Superior temporal gyrus (tissue), 1 donor: ENCODE results near the gene CDH23.

ENCODE experiments used
- DNase-seq: peaks from one replicate; pipeline ENCODE4 v3.0.0-alpha.2; 2016; ENCODE audit errors: extremely low spot score

The CDH23 gene

GRCh38 chr10:71440506-71441035 is 43.9 kb downstream of the CDH23 start:
- no peak for DNase-seq

- no peak for DNase-seq
Observed at GRCh38 chr10:71442000-71442399, 45.3 kb downstream of the CDH23 start.

- DNase-seq = no peak
Observed at GRCh38 chr10:71442859-71443570, 46.3 kb downstream of the CDH23 start.

GRCh38 chr10:71443676-71444075 is 47.0 kb downstream of the CDH23 start:
- no peak for DNase-seq

GRCh38 chr10:71444284-71445054 is 47.7 kb downstream of the CDH23 start:
- no peak for DNase-seq

- DNase-seq = no peak
Observed at GRCh38 chr10:71447676-71448075, 51.0 kb downstream of the CDH23 start.

- no peak for DNase-seq
Observed at GRCh38 chr10:71448146-71448545, 51.4 kb downstream of the CDH23 start.

GRCh38 chr10:71449026-71449425 is 52.3 kb downstream of the CDH23 start:
- DNase-seq = no peak

GRCh38 chr10:71451754-71452153 is 55.0 kb downstream of the CDH23 start:
- no peak for DNase-seq

- DNase-seq = no peak
Observed at GRCh38 chr10:71453186-71453585, 56.5 kb downstream of the CDH23 start.

GRCh38 chr10:71454347-71454746 is 57.6 kb downstream of the CDH23 start:
- DNase-seq = no peak

- DNase-seq = no peak
Observed at GRCh38 chr10:71455035-71455434, 58.3 kb downstream of the CDH23 start.

GRCh38 chr10:71456631-71457030 is 59.9 kb downstream of the CDH23 start:
- no peak for DNase-seq

- no peak for DNase-seq
Observed at GRCh38 chr10:71457908-71458307, 61.2 kb downstream of the CDH23 start.

GRCh38 chr10:71458387-71458786 is 61.7 kb downstream of the CDH23 start:
- no peak for DNase-seq

- no peak for DNase-seq
Observed at GRCh38 chr10:71459513-71459912, 62.8 kb downstream of the CDH23 start.

GRCh38 chr10:71460615-71461014 is 63.9 kb downstream of the CDH23 start:
- no peak for DNase-seq

- DNase-seq = no peak
Observed at GRCh38 chr10:71461457-71461856, 64.7 kb downstream of the CDH23 start.

GRCh38 chr10:71462062-71462935 is 65.6 kb downstream of the CDH23 start:
- no peak for DNase-seq

GRCh38 chr10:71463111-71463510 is 66.4 kb downstream of the CDH23 start:
- DNase-seq = no peak

GRCh38 chr10:71465551-71466252 is 69.0 kb downstream of the CDH23 start:
- DNase-seq = no peak
